GM12878 (cell line): Measurements from ENCODE around the gene FCRLA.

Experiments used
- BACH1 ChIP-seq: fragments of 450-650 bp; IDR thresholded peaks from 2 replicates; pipeline ENCODE4 v1.6.1; 2017; ENCODE audit warnings: mild to moderate bottlenecking, borderline replicate concordance
- CTCF ChIP-seq, 3 experiments: IDR thresholded peaks in 2 of 3; conservative IDR thresholded peaks in 1 of 3; 2 replicates each; pipeline ENCODE4 v1.5.1; 2011; ENCODE audit warnings: low read depth in 3 of 3, low read length in 3 of 3, mild to moderate bottlenecking in 3 of 3, control low read depth in 2 of 3, moderate library complexity in 2 of 3, inconsistent platforms in 1 of 3, mixed read lengths in 1 of 3; ENCODE audit not compliant: control insufficient read depth in 2 of 3, insufficient read depth in 1 of 3; ENCODE audit errors: extremely low read depth in 1 of 3
- GATAD2B ChIP-seq: fragments of 450-650 bp; conservative IDR thresholded peaks from 2 replicates; pipeline ENCODE4 v1.6.1; 2017; ENCODE audit warnings: low read depth, mild to moderate bottlenecking, moderate library complexity
- RELA ChIP-seq: fragments of 450-650 bp; IDR thresholded peaks from 2 replicates; pipeline ENCODE4 v1.8.0; 2014; ENCODE audit warnings: borderline replicate concordance; ENCODE audit not compliant: partially characterized antibody
- RUNX3 ChIP-seq: IDR thresholded peaks from 2 replicates; pipeline ENCODE4 v1.6.1; 2012; ENCODE audit warnings: low read length, inconsistent platforms
- SMARCA5 ChIP-seq: fragments of 450-650 bp; IDR thresholded peaks from 2 replicates; pipeline ENCODE4 v1.6.1; 2017; ENCODE audit warnings: mild to moderate bottlenecking
- ZSCAN29 ChIP-seq: fragments of 450-650 bp; IDR thresholded peaks from 2 replicates; pipeline ENCODE4 v1.6.1; 2017; ENCODE audit warnings: mild to moderate bottlenecking, moderate library complexity
- TF ChIP-seq, protein P1 (sequence below): IDR thresholded peaks from 2 replicates; pipeline ENCODE4 v1.6.1; 2011; ENCODE audit warnings: borderline replicate concordance, low read depth, mild to moderate bottlenecking, moderate library complexity, low read length; ENCODE audit not compliant: insufficient read depth, poor library complexity, severe bottlenecking
- TF ChIP-seq, protein P2 (sequence below): IDR thresholded peaks from 2 replicates; pipeline ENCODE4 v1.6.1; 2012; ENCODE audit warnings: mild to moderate bottlenecking, low read depth, low read length

GRCh38 chr1:161688946-161689345 lies 18.1 kb upstream of the FCRLA start:
- no peak for TF ChIP-seq CTCF (IDR thresholded peaks at IDR 0.05 in 2 of 3, conservative IDR thresholded peaks at IDR 0.05 in 1 of 3; ENCODE audit: control insufficient read depth in 2 of 3, extremely low read depth in 1 of 3, insufficient read depth in 1 of 3, low read depth in 3 of 3, low read length in 3 of 3)
- TF ChIP-seq, protein P1, sequence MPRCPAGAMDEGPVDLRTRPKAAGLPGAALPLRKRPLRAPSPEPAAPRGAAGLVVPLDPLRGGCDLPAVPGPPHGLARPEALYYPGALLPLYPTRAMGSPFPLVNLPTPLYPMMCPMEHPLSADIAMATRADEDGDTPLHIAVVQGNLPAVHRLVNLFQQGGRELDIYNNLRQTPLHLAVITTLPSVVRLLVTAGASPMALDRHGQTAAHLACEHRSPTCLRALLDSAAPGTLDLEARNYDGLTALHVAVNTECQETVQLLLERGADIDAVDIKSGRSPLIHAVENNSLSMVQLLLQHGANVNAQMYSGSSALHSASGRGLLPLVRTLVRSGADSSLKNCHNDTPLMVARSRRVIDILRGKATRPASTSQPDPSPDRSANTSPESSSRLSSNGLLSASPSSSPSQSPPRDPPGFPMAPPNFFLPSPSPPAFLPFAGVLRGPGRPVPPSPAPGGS, result no peak
- TF ChIP-seq ZSCAN29, result no peak
- no peak for TF ChIP-seq RELA
- no peak for TF ChIP-seq GATAD2B
- TF ChIP-seq, protein P2, sequence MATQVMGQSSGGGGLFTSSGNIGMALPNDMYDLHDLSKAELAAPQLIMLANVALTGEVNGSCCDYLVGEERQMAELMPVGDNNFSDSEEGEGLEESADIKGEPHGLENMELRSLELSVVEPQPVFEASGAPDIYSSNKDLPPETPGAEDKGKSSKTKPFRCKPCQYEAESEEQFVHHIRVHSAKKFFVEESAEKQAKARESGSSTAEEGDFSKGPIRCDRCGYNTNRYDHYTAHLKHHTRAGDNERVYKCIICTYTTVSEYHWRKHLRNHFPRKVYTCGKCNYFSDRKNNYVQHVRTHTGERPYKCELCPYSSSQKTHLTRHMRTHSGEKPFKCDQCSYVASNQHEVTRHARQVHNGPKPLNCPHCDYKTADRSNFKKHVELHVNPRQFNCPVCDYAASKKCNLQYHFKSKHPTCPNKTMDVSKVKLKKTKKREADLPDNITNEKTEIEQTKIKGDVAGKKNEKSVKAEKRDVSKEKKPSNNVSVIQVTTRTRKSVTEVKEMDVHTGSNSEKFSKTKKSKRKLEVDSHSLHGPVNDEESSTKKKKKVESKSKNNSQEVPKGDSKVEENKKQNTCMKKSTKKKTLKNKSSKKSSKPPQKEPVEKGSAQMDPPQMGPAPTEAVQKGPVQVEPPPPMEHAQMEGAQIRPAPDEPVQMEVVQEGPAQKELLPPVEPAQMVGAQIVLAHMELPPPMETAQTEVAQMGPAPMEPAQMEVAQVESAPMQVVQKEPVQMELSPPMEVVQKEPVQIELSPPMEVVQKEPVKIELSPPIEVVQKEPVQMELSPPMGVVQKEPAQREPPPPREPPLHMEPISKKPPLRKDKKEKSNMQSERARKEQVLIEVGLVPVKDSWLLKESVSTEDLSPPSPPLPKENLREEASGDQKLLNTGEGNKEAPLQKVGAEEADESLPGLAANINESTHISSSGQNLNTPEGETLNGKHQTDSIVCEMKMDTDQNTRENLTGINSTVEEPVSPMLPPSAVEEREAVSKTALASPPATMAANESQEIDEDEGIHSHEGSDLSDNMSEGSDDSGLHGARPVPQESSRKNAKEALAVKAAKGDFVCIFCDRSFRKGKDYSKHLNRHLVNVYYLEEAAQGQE, result no peak
- no peak for TF ChIP-seq RUNX3
- TF ChIP-seq SMARCA5, result no peak
- no peak for TF ChIP-seq BACH1
